Dermis microvascular lymphatic vessel endothelial cell (primary cell): ENCODE data around the gene PEAK3. TPM values are rescaled to one million over a fixed set of nuclear protein-coding genes. Genes with fewer than 3 reads are reported as not detected.

Source experiments
- DNase-seq, 2 donors: peaks; one replicate each; pipeline versions ENCODE4 v3.0.0 to v3.0.0-alpha.2; 2010; ENCODE audit warnings: low read depth in 2 of 2
- total RNA-seq: library from RNA; depleted of rRNA; stranded (reverse); fragments of >200 nt; gene quantifications from 2 replicates; pipeline ENCODE4 v1.2.1, GENCODE V29; 2014

The PEAK3 gene
- total RNA-seq, result 0.13 and 0.51 TPM in 2 replicates

GRCh38 chr19:2282062-2282861 is at the start of gene PEAK3:
Gene PEAK3 (minus strand): TSS chr19:2282175. CDS start chr19:2280931, 1,244 bp downstream.
- peak in 1 of 2 donors; percentile 39 for DNase-seq

DNA sequence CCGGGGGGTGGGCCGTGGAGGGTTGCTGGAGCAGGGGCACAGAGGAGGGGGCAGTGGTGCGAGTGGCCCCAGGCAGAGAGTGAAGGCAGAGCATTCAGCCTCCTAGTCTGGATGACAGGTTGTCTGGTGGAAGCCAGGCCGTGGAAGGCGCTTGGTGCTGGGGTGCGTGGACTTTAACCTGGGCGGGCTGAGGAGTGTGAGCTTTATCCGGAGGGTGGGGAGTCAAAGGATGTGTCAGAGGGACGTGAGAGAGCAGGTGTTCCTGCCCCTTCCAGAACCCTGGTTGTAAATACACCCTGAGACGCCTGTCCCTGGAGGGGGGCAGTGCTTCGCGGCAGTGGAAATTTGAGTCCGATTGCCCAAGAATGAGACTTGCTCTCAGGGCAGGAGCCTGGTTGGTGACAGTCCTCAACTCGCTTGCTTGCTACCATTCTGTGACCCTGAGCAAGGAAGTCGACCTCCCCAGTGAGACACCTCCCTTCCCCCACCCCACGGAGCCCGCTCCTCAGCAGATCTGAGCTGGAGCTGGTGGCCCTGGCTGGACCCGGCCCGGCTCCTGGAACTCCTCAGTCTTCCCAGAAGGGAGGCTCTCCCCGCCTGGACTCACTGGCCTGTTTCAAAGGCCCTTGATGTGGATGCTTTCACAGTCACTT is 48.8 kb upstream of the PEAK3 start:
- DNase-seq, result no peak

DNA sequence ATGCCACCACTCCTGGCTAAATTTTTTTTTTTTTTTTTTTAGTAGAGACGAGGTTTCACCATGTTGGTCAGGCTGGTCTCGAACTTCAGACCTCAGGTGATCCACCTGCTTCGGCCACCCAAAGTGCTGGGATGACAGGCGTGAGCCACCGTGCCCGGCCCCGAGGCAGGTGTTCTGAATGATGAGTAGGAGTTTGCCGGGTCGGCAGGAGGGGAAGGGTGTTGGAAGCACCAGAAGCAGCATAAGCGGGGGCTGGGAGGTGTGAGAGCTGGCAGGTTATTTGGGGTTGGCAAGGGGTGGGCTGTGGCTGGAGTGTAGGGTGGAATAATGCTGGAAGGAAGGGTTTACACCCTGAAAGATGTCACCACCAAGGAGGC is 48.3 kb upstream of the PEAK3 start:
- no peak for DNase-seq

- no peak for DNase-seq
Measured at GRCh38 chr19:2329501-2329916, 47.5 kb upstream of the PEAK3 start.

DNA sequence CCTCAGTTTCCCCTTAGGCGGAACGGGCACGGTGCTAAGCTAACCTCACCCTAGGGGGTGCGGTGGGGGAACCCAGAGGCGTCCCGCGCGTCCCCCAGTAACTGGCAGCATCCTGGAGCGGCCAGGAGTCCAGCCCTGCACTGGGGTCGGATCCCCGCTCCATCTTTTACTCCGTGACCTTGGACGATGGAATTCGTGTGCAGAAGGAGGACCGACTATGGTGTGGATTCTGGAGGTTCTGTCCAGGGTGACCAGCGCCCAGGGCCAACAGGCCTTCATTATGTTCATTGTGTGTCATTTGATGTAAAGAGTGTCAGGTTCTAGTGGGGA is 47.1 kb upstream of the PEAK3 start:
- DNase-seq, result no peak

- peak; percentile 79 to 90 for DNase-seq
Measured at GRCh38 chr19:2328401-2329148, 46.6 kb upstream of the PEAK3 start, which contains the start of the genes LSM7 and SPPL2B. Gene LSM7 (minus strand): TSS chr19:2328586. CDS start chr19:2328566, 20 bp downstream. Gene SPPL2B (plus strand): TSS chr19:2328684. CDS start chr19:2328710, 26 bp downstream.

GRCh38 chr19:2327773-2328400 is 45.9 kb upstream of the PEAK3 start:
- DNase-seq, result peak; percentile 71 to 95

DNA sequence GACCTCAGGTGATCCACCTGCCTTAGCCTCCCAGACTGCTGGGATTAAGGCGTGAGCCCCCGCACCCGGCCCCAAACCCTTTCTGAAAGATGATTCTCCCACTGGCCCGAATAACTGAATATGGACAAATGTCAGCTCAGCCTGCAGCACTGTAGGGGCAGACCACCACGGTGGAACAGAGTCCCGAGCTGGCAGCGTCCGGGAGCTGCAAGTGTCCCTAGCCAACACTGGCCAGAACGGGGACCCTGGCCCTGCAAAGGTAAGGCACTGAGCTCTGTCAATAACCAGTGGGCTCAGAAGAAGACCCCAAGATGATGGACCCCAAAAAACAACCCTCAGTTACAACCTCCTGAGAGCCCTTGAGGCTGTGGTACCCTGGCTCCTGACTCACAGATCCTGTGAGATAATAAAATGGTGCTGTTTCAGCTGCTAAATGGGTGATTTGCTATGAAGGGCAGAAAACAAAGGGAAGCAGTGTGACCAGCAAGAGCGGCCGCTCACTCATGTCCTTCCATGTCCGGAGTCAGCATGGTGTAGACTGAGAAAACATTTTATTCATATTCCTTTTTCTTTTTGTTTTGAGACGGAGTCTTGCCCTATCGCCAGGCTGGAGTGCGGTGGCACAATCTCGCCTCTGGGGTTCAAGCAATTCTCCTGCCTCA is 44.9 kb upstream of the PEAK3 start:
- DNase-seq, result no peak

DNA sequence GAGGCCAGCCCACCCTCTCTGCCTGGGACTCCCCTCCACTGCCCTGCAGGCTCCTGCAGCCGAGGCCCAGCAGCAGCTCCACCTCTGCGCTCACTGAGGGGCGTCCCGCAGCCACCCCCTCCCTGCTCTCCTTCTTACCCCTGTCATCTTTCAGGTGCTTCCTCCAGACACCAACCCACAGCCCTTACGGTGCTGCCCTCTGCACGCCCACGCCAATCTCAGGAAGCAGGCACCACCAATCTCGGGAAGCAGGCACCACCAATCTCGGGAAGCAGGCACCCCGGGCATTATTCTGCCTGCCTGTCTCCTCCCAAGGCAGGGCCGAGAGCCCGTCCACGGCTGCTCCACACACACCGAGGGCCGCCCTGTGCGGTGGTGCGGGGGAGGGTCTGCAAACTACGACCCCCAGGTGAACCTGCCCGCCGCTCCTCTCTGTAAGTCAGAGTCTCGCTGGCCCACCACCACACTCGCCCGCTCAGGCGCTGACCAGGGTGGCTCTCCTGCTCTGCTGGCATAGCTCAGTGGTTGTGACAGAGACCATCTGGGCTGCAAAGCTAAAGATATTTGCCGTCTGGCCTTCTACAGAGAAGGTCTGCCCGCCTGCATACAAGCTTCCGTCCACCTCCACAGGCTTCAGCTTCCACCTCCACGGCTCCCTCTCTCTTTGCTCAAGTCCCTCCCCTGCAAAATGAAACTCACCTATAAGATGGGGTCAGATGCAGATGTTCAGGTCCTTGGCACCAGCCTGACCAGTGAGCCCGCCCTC is 43.5 kb upstream of the PEAK3 start:
- DNase-seq, result no peak

DNA sequence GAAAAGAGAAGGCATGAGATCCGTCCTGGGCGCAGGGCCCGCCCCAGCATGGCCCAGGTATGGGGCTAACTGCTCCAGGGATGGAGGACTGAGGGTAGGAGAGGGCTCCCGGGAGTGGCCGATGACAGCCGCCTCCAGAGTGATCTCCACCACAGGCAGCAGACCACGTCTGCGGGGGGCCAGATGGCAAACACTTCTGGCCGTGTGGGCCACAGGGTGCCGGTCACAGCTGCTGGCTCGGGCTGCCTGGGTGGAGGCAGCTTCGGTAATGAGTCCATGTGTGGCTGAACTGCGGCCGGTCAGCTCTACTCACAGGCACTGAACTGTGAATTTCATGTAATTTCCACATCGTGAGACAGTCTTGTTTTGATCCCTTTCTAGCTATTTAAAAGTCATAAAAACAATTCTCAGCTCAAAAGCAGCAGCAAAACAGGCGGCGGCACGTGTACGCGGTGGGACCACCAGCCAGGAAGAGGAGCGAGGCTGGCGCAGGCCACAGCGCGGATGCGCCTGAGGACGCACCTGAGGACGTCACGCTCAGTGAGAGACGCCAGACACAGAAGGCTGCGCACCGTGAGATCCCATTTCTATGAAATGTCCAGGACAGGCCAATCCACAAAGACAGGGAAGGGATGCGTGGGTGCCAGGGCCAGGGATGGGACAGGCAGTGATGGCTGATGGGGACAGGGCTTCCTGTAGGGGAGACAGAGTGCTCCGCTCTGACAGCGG is 42.4 kb upstream of the PEAK3 start:
- DNase-seq, result no peak

GRCh38 chr19:2323707-2324106 is 41.7 kb upstream of the PEAK3 start:
- DNase-seq, result no peak

DNA sequence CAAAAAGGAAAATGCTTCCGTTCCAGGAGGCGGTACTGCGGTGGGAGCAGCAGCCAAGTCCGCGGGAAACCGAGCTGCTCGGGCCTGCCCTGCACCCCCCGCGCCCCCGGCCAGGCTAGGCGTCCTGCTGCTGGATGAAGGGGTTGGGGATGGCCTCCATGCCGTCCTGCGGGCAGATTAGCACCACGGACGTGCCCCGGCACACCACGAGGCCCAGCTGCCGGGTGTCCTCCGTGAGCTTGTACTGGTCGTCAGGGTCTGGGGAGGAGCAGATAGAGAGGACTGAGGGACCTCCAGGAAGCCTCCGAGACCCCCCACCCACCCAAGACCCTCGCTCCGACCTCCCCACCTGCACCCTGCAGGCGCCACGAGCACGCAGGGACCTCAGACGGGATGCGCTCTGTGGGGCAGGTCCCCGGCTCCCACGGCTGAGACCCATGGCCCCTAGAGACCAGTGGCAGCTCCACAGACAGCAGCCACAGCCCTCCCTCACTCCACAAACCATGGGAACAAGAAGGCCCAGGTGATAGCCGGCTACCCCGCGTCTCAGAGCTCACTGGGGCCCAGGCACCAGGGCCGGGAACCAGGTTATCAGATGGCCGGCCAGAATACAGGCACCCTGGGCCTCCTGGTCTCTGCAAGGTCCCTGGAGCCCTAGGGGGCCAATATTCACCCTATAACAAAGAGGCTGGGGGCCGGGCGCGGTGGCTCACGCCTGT is 39.7 kb upstream of the PEAK3 start:
- no peak for DNase-seq

DNA sequence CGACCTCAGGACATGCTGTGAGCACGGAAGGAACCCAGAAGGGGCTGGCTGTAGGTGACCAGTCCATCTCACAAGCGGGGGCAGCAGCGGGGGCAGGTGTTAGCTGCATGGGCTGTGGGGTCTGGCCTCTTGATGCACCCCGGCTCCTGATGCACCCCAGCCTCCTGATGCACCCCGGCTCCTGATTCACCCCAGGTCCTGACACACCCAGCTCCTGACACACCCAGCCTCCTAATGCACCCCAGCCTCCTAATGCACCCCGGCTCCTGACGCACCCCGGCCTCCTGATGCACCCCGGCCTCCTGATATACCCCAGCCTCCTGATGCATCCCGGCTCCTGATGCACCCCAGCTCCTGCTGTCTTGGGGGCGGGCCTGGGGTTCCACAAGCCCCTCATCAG is 39.0 kb upstream of the PEAK3 start:
- DNase-seq, result no peak

DNA sequence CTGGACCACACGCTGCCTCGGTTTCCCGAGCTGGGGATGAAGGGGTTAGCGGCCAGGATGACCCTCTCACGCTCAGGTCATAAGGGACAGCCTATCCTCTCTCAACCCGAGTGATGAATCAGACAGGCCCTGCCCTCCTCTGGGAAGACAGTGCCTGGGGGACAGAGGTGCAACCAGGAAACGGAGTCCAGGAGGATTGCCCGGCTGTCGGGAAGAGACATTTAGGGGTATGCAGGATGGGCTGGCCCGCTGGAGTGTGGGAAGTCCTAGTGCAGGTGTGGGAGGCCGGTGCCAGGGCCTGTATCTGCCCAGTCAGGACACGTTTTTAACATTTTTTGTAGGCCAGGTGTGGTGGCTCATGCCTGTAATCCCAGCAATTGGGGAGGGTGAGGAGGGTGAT is 38.1 kb upstream of the PEAK3 start:
- DNase-seq, result no peak

GRCh38 chr19:2319551-2319950 is 37.6 kb upstream of the PEAK3 start:
- DNase-seq, result no peak

DNA sequence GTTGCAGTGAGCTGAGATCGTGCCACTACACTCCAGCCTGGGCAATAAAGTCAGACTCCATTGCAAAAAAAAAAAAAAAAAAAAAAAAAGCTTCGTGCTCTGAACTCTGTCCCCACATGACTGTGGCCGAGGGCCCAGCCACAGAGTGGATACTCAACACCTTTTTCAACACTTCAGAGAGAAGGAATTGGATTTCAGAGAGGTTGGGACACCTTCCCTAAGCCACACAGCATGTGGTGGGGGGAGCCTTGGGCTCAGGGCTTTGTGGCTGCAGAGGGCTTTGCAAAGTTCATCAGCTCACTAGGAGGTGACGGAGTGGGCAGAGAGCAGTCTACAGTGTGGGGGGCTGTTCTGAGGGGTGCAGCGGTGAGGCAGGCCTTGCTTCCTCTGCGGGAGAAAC is 36.9 kb upstream of the PEAK3 start:
- DNase-seq, result no peak

DNA sequence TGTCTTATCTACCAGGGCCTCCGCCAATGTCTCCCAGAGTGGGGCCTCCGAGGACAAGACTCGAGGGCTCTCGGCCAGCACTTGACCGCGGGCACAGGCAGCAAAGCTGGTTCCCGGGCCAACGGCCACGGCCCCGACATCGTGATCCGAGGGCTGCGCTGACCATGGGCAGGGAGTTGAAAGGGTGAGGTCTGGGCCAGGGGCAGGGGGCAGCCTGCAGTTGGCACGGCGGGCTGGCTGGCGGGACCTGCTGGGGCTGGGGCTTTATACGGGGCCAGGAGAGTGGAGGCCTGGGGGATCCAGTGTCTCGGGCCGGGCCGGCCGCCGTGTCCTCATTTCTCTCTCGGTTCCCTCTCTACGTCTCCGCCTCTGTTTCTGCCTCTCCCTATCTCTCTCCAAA is 35.8 kb upstream of the PEAK3 start:
- no peak for DNase-seq

DNA sequence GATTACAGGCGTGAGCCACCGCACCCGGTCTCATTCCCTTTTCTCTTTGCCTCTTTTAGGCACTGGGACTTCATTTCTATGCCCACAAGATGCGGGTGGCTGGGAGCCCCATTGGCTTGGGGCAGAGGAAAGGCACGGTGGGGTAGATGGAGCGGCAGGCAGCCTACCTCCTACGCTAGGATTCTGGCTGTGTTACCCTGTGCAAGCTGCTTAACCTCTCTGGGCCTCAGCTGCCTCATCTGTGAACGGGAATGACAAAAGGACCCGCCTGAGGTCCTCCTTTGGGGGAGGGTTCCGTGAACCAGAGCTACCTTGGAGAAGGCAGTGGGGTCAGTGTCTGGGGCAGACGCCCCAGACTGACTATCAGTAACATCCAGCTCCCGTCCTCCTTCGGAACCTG is 35.3 kb upstream of the PEAK3 start:
- no peak for DNase-seq

DNA sequence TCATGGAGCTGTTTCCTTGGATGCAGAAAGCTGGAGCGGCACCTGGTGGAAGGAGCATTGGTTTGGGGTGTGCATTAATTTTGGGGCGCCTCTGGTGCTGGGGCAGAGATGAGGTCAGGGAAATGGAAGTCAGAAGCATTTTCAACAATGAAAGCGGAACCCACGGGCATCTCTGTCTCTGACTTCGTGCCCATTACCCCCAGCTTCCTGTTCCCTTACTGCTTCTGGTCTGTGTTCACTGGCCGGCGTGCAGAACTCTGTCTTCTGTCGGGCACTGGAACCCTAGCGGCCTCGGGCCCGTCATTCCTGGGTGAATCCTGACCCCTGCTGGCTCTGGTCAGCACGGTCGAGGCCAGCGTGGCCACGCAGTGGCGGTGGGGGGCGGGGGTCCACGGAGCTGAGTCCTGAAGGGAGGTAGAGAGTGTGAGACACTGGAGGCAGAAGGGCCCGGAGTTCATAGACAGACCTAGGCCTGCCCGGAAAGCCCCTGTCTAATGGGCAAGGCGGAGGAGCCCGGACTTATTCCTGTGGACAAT is 33.9 kb upstream of the PEAK3 start:
- DNase-seq, result peak; percentile 32 to 70
